SW 1271 (cell line): Measurements from ENCODE around the gene EPAS1.

Experiments
- DNase-seq, 2 experiments: peaks; one replicate each; lab custom pipeline; 2025; lab: John Stamatoyannopoulos, UW

The EPAS1 gene

GRCh38 chr2:46409756-46410155, 112.5 kb downstream of the EPAS1 start:
- no peak for DNase-seq

DNA sequence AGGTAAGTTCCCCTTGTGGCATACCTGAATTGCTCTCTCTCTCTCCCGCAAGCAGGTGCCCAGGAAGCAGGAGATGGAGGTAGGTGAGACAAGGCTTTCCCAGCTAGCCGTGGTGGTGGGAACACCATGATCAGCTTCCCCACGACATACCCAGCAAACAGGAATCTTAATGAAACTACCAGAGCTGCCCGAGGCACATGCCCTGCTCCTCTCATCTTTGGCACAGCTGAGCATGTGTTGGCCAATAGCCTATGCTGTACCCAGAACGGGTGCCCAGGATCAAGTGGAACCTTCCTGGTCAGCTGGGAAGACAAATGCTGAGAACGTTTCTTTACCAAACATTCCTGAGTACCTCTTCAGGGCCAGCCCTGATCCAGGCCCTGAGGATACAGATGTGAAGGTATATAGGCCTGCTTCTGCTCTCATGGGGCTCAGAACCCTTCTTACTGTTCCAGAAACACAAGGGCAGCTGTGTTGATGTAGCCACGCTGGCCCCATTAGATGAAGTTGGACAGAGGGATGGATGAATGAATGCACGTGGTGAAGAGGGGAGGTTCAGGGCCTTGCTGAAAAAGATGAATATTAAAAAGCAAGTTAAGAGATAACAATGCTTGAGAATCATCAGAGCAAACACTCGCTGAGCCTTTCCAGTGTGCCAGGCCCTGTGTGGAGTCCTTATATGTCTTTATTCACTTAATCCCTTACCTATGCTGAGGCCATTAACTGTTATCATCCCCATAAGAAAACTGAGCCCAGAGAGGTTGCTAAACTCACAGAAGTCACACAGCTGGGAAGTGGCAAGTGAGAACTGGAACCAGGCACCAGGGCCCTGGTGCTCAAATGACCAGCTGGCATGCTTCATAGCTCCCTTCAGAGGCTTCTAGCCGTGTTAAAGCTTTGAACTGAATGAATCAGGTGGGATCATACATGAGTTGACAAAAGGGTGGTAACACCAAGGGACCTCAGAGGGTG, 113.4 kb downstream of the EPAS1 start:
- DNase-seq: no peak

DNA sequence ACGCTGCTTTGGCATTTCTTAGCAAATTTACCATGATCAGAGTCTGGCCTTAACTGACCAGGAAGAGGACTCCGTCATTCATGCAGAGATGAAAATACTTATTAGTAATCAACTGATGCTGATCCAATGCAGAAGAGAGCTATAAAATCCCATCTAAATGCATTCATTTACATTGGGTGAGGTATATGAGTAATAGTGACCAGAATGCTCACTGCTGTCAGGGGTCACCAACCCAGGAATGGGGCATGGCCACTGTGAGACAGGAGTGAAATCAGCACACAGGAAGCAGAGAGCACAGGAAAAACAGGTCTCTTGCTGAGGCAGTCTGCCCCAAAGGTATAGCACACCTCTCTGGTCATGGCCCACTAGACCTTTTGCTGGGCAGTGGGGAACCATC, 114.0 kb downstream of the EPAS1 start:
- no peak for DNase-seq

GRCh38 chr2:46411985-46412384, 114.8 kb downstream of the EPAS1 start:
- no peak for DNase-seq

DNA sequence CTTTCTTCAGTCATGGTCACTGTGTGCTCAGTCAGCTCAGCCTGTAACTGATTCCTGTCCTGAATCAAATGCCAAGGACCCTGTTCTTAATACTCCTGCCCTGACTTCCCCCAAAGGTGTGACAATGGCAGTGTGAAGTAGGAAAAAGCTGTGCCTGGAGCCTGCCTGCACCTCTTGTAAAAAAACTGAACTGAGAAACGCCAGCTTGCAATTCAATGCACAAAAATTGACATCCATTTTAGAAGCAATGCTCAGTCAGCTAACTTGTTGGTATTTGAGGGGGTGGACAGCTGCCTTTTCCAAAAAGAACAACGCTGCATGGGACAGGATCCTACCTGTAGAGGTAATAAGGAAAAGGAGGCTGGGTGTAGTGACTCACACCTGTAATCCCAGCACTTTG, 115.9 kb downstream of the EPAS1 start:
- DNase-seq: no peak

- no peak for DNase-seq
Measured at GRCh38 chr2:46413631-46414030, 116.4 kb downstream of the EPAS1 start.

DNA sequence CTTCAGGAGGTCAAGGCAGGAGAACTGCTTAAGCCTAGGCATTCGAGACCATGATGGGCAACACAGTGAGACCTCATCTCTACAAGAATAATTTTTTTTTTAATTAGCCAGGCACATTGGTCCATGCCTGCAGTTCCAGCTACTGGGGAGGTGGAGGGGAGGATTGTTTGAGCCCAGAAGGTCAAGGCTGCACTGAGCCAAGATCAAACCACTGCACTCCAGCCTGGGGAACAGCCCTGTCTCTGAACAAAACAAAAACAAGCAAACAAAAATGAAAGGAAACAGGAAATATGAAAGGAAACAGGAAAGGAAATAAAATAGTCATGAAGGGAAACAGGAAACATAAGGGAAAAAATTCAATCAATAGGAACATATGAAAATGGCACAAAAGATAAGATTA, 117.5 kb downstream of the EPAS1 start:
- DNase-seq: no peak

- no peak for DNase-seq
Measured at GRCh38 chr2:46416280-46416679, 119.1 kb downstream of the EPAS1 start.

GRCh38 chr2:46416739-46417403, 119.7 kb downstream of the EPAS1 start:
- no peak for DNase-seq

GRCh38 chr2:46420945-46421344, 123.7 kb downstream of the EPAS1 start:
- no peak for DNase-seq

GRCh38 chr2:46421361-46421760, 124.2 kb downstream of the EPAS1 start:
- DNase-seq: no peak

DNA sequence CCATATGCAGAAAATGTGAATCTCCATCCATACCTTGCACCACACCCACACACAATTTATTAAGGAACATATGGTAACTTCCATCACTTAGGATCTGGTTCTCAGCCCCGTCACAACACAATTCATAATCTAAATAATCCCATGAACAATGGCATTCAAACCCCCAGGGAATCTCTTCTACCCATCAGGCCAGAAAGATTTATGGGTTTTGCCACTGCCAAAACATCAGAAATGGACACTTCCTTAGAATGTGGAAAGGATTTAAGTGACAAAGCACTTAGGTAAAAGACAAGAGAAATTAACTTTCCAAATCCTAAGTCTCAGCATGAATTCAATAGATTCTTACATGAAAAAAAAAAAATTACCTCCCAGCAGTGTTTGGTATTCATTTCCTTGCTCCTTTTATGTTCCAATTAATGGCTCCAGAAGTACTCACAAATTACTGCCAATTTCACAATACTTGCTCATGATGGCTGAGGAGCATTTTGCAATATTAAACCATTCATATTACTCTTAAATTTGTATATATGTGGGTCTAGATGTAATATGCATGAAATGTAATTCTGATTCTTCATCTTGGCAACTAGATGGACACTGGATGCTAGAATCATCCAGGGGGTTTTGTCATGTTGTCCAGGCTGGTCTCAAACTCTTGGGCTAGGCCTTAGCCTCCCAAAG, 125.6 kb downstream of the EPAS1 start:
- no peak for DNase-seq

- DNase-seq: no peak
Measured at GRCh38 chr2:46424937-46425336, 127.7 kb downstream of the EPAS1 start.

DNA sequence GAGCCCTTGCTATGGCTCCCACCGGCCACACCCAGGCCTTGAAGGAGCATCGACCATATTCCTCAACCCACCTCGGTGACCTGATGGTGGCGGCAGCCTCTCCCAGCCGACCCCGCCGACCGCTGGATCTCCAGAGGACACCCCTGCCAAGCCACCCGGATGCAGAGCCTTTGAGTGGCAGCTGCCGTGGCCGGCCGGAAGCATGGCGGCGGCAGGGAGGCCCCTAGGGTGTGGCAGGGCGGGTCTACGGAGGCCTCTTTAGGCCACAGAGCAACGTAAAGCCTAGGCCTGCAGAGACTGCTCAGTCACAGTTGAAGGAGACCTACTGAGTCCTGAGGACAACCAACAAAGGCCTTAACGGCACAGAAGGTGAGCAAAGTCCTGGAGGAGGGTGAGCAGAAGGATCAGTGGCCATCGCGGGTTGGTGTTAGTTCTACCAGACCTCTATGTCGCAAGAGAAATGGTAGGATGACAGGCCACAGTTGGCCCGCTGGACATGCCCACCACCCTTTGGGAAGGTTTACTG, 131.8 kb downstream of the EPAS1 start:
- no peak for DNase-seq

- no peak for DNase-seq
Measured at GRCh38 chr2:46430413-46430812, 133.2 kb downstream of the EPAS1 start.

GRCh38 chr2:46430992-46431391, 133.8 kb downstream of the EPAS1 start:
- no peak for DNase-seq

- DNase-seq: no peak
Measured at GRCh38 chr2:46431481-46432235, 134.5 kb downstream of the EPAS1 start.

DNA sequence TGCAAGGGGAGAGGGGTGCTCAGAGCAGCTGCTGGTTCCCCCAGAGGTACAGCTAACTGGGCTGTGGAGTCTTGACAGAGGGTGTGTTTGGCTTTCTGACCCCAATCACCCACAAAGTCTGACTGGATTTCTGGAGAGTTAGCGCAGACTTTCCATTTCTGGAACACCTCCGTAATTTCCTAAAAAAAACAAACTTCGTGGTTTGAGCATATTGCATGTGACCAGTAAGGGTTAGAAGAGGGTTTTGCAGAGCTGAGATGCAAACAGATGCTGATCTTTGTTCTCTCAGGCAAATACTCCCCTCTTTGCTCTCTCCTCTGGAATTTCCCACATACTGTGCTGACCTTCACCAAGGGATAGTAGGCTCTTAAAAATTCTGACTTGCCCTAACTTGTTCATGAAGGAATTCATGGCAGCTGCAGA, 137.7 kb downstream of the EPAS1 start:
- DNase-seq: no peak

- no peak for DNase-seq
Measured at GRCh38 chr2:46435353-46435752, 138.1 kb downstream of the EPAS1 start.

DNA sequence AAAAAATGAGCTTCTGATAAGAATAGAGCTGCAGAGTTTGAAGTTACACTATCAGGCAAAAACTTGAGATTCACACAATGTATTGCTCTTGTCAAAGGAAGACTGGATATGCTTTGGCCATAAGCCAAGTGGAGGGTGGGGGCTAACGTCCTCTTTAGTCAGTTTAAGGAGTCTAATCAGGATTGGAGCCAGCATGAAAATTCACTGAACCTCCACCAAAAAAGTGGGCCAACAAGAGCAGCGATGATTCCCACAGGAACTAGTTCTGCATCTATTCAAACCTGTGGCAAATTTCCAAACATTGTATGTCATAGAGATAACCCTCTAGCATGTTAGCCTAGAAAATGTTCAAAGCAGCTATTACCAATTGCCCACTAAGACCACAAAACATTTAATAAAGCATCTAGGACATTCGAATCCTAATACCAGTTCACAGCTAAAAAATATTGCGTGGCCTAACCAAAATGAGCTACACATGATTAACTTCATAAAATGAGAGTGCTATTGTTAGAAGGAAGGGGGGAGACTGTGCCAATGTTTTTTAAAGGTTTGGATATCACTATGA, 138.7 kb downstream of the EPAS1 start:
- DNase-seq: no peak
